ENCODE results near the gene ABCC1. TPM values are rescaled to one million over a fixed set of nuclear protein-coding genes. Genes with fewer than 3 reads are reported as not detected.

Gene ABCC1
- polyA plus RNA-seq, 1 of the 3 experiments (the other 2 are of a cell fraction): 23.7 TPM

DNA sequence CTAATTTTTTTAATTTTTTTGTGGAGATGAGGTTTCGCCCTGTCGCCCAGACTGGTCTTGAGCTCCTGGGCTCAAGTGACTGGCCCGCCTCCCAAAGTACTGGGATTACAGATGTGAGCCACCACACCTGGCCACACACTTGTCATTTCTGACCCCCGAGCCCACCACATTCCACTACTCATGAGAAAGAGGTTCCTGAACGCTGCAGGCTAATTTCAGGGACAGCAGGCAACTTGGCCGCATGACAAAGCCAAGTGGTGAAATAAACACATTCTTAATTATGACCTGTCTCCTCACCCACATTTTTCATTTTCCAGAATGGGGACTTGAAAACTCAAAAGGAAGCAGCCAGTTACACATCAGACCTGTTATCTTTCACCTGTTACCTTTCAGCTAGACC is 159.3 kb downstream of the ABCC1 start (continued):
- TF ChIP-seq, protein P1, sequence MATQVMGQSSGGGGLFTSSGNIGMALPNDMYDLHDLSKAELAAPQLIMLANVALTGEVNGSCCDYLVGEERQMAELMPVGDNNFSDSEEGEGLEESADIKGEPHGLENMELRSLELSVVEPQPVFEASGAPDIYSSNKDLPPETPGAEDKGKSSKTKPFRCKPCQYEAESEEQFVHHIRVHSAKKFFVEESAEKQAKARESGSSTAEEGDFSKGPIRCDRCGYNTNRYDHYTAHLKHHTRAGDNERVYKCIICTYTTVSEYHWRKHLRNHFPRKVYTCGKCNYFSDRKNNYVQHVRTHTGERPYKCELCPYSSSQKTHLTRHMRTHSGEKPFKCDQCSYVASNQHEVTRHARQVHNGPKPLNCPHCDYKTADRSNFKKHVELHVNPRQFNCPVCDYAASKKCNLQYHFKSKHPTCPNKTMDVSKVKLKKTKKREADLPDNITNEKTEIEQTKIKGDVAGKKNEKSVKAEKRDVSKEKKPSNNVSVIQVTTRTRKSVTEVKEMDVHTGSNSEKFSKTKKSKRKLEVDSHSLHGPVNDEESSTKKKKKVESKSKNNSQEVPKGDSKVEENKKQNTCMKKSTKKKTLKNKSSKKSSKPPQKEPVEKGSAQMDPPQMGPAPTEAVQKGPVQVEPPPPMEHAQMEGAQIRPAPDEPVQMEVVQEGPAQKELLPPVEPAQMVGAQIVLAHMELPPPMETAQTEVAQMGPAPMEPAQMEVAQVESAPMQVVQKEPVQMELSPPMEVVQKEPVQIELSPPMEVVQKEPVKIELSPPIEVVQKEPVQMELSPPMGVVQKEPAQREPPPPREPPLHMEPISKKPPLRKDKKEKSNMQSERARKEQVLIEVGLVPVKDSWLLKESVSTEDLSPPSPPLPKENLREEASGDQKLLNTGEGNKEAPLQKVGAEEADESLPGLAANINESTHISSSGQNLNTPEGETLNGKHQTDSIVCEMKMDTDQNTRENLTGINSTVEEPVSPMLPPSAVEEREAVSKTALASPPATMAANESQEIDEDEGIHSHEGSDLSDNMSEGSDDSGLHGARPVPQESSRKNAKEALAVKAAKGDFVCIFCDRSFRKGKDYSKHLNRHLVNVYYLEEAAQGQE (IDR thresholded peaks at IDR 0.05; ENCODE audit: low read depth, low read length): no peak
- TF ChIP-seq YY1 (IDR thresholded peaks at IDR 0.05; ENCODE audit: low read depth) (no peak), MXI1 (IDR thresholded peaks at IDR 0.05; ENCODE audit: low read depth, low read length) (no peak)

DNA sequence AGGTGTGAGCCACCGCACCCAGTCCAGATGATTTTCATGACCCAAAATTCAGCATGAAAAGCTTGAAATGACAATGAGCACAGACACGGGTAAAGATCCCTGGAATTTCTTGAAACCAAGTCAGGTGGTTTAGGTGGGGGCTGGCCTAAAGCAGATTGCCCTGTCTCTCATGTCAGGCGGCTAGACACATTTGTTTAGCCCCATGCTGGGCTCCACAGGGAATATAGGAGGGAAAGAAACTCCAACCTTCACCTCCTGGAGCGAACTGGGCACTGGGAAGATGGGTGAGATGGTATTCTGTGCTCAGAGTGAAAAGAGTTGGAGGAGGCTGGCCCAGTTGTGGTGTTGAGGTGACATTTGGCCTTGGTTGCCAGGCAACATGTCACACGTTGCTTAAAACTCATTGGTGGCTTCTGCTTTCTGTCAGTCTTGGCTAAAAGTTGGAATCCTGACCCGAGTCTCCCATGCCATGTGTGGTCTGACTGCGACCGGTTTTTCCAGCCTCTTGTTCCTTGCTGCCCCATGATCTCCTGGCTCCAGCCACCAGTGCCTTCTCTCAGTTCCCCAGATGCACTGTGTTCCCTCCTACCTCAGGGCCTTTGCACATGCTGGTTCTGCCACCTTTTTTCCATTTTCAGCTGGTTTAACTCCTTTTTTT is 160.2 kb downstream of the ABCC1 start:
- Histone ChIP-seq H3K4me3 (ENCODE audit: low read depth in 2 of 2, low read length in 1 of 2) (no peak overlapping the region), H3K9me2 (no peaks in the 10 kb centered on the region), H3K4me2 (no peak overlapping the region), H2AFZ (ENCODE audit: low read depth) (no peak overlapping the region), H3K9ac (no peak overlapping the region), H4K20me1 (ENCODE audit: insufficient read depth) (no peaks in the 10 kb centered on the region), H3K27me3 (ENCODE audit: insufficient read depth) (no peaks in the 10 kb centered on the region), H3K27ac (ENCODE audit: low read depth in 2 of 2, low read length in 1 of 2) (no peak overlapping the region), H3K4me1 (ENCODE audit: control insufficient read depth in 1 of 2, insufficient read depth in 2 of 2, low read depth in 1 of 2, low read length in 1 of 2) (no peaks in the 10 kb centered on the region), H3F3A (replicated peaks; ENCODE audit: insufficient read depth) (no peaks in the 10 kb centered on the region), H3K36me3 (replicated peaks in 1 of 2; ENCODE audit: control insufficient read depth in 1 of 2, insufficient read depth in 2 of 2, low read length in 1 of 2) (peaks cover 22 to 32% of the 10 kb centered on the region in 2 experiments), H3K9me3 (no peaks in the 10 kb centered on the region), H3K79me2 (ENCODE audit: insufficient read depth) (no peaks in the 10 kb centered on the region)
- WGBS (ENCODE audit: low lambda C conversion rate): 90% methylated on average over 8 of the region's 8 CpGs
- ChIA-PET CTCF (interaction anchor here (1.7 kb wide), 1 partner anchor 235 kb away, joined by 6 read pairs; no protein-coding TSS in a partner anchor), POLR2A (no interaction called here)
- no peak for DNase-seq
- TF ChIP-seq JUND (IDR thresholded peaks at IDR 0.05) (no peak), SIN3A (IDR thresholded peaks at IDR 0.05; ENCODE audit: borderline replicate concordance, low read depth, low read length) (no peak), RFX5 (IDR thresholded peaks at IDR 0.05; ENCODE audit: low read length) (no peak), TCF12 (IDR thresholded peaks at IDR 0.05) (no peak), MXI1 (IDR thresholded peaks at IDR 0.05; ENCODE audit: low read depth, low read length) (no peak), RAD21 (IDR thresholded peaks at IDR 0.05; ENCODE audit: low read length) (no peak), POLR2AphosphoS5 (IDR thresholded peaks at IDR 0.05; ENCODE audit: low read depth, low read length) (no peak)
- TF ChIP-seq, protein P1 (IDR thresholded peaks at IDR 0.05; ENCODE audit: low read depth, low read length): no peak
- TF ChIP-seq, protein P2, sequence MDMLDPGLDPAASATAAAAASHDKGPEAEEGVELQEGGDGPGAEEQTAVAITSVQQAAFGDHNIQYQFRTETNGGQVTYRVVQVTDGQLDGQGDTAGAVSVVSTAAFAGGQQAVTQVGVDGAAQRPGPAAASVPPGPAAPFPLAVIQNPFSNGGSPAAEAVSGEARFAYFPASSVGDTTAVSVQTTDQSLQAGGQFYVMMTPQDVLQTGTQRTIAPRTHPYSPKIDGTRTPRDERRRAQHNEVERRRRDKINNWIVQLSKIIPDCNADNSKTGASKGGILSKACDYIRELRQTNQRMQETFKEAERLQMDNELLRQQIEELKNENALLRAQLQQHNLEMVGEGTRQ (IDR thresholded peaks at IDR 0.05; ENCODE audit: borderline replicate concordance, low read depth, low read length): no peak

Measured in SK-N-SH (cell line).